GF-D8 (cell line): ENCODE measurements around the gene CDH4.

ENCODE experiments used
- DNase-seq: peaks from one replicate; lab custom pipeline; 2025; lab: John Stamatoyannopoulos, UW

The CDH4 gene

DNA sequence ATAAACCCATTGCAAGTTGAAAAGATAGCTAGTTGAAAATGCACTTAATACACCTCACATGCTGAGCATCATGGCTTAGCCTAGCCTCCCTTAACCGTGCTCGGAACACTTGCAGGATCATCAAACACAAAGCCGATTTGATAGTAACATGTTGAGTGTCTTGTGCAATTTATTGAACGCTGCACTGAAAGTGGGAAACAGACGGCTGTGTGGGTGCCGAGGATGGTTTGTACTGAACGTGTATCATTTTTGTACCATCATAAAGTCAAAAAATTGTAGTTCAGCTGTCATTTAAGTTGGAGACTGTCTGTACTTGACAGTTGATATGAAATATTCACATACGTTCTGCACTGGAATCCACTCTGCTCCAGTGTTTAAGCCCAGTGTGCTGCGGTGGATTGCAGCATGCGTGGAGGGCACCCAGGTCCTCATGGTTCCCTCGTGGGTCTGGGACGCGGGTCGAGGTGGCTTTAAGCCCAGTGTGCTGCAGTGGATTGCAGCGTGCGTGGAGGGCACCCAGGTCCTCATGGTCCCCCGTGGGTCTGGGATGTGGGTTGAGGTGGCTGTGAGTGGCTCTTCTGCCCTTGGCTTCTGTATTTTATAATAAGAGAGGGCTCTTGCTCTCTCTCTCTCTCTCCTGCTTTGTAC lies 77.0 kb downstream of the CDH4 start:
- no peak for DNase-seq

DNA sequence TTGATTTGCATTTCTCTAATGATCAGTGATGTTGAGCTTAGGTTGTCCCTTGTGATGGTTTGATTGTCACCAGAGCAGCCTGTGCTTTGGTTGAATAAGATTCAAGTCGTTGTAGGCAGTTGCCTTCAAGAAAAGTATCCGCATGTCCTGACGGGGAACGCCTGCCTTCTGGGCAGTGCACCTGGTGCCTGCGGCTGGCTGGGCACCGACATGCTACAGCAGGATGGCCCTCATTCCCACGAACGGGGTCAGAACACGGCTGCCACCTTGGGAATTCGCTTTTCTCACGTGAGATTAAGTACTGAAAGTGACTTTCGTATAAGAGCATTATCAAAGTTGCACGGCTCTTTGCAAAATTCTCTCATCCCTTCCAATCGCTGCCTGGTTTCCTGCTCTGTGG lies 78.4 kb downstream of the CDH4 start:
- no peak for DNase-seq

DNA sequence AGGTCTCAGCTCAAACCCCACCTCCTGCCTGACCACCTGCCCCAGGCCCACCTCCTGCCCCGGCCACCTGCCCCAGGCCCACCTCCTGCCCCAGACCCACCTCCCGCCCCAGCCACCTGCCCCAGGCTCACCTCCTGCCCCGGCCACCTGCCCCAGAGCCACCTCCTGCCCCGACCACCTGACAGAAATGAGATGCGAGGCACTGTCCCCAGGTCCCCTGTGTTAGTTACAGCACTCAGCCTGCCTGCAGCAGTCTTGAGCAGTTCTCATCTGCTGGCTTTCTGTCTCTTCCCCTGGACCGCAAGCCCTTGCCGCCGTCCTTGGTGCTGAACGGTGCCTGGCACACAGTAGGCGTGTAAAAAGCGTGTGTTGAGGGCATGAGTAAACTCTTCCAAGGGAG lies 79.5 kb downstream of the CDH4 start:
- DNase-seq: no peak

DNA sequence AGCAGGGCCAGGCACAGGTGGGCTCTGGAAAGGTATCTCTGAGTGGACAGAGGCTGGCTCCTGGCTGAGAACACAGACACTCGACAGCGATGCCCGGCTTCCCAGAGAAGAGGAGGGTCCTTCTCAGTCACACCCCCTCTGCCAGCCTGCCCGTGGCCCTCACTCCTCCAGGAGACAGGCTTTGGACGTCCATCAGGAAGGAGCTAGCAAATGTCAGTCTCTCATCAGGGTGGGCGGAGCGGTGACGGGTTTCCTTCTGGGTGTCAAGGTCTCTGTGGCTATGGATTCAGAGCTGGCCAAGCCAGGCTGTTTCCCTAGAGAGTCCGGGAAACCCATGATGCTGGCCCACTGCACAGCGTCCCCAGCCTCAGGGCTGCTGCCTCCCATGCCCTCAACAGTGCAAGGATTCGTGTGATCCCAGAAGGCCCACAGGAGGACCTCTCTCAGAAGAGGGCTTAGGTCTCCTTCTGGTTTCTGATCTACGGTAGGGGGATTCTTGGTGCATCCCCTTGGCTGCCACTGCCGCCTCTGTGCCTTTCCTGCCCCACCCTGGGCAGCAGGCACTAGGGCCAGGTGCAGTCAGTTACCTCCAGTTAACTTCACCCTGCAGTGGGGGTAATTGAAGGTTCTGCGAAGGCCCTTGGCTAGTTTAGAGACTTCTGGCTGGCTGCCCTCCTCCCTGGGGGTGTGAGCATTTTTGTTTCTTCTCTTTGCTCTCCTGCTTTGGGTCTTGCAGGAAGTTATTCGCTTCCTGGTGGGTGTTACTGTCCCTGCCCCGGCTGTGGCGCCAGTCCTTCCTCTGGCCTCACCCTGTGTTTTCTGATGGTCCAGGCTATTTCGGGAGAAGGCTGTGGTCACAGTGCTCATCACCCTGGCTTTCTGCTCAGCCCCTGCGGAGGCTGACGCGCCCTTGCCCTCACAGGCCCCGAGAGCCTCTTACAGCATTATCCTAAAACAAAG lies 80.2 kb downstream of the CDH4 start:
- DNase-seq: no peak

DNA sequence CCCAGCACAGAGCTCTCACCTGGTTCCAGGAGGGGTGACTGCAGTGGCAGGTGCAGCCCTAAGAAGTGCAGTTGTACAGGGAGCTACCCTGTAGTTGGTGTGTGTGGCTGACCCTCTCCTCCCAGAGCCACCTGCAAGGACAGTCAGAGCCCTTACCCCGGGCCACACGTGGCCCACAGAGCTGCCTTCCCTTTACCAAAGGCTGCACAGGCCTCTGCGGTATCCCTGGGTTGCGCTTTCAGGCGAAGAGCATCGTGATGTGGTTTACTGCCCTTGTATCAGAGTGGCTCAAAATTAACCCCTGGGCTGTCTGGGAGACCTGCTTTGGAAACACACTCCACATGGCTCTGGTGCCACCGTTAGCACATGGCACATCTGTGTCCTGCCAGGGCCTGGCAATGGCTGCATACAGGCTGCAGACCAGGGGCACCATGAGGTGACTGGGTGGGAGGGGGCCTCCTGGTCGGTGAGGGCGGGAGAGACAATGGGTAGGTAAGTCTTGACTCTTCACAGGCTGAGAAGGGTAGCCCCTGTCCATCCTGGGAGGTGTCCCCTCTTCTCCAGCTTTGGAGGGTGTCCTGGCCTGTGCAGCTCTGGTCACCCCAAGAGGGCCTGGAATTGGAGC lies 81.5 kb downstream of the CDH4 start:
- no peak for DNase-seq

DNA sequence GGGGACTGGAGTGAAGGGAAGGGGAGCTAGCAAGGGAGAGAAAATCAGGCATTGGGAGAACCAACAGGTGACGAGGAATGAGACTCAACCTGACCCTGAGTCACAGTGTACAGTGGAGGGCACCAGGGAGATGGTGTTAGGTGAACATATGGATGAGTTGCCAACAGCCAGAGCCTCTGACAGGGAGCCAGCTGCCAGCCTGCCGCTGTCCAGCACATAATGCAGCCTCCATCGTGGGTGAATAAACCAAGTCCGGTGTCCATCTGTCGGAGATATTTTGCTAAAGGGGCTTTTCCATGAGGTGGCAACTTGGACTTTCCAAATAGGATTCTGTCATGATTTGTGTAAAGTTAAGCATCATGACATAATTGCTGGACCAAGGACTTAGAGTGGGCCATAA lies 88.1 kb downstream of the CDH4 start:
- DNase-seq: no peak

DNA sequence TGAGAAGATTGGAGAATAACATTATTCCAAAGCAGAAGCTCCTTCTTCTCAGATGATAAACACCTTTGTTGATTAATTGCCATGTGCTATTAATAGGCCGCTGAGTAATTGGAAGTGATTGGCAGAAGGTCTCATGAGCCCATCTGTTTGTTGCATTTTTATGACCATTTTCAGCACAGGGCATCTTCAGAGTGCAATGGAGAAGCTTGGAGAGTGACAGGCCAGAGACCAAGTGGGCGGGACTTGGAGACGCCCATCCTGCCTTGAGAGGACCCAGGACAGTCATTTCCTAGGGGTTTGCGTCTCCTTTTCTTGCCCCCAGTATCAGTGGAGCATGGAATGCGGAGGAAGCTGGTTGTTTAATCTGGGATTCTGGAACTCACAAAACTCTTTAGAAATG lies 89.5 kb downstream of the CDH4 start:
- DNase-seq: no peak

DNA sequence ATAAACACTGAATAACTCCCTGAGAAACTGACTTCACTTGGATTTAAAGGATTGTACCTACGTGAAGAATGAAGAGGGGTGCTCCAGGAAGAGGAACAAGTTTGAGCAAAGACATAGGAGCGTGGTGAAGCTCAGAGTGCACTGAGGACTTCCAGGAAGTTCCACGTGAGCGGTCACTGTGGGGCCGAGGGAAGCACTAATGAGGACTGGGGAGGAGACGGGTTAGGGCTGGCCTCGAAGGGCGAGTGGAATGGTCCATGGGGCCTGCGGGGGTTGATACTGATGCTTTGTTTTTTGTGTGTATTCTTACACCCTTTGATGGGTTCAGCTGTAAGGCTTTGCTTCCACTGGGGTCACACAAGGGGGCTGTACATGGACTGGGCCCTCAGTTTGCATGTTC lies 91.9 kb downstream of the CDH4 start:
- DNase-seq: no peak

DNA sequence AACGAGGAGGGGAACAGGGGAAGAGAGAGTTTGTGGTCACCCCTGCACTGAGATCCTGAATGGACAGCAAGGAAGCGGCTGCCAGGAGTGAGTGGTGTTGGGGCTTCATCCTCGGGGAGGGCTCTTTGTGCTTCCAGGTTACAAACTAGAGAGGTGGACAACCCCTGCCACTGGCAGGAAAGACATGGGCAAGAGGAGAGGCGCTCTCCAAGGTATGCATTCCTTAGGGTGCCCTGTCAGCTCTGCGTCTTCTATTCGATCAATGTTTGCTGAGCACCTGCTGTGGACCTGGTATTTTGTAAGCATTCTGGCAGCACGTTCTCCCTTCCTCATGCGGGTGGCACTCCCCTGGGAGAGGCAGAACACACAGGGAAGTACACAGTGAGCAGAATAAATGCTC lies 93.6 kb downstream of the CDH4 start:
- no peak for DNase-seq

DNA sequence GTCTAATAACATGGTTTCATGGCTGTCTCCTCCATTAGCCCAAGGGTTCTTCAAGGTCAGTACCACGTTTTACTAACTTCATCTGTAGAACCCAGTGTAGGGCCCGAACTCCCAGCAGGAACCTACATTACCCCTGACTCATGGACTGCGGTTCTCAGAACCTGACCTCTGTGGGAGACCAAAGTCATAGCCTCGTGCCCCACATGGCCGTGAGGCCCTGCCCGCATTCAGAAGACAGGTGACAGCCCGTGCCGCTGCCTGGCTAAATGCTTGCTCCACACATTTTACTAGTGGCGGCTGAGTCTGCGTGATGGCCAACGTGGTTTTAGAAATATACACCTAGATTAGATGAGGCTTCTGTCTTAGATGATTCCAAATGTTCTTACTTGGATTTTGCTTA lies 94.9 kb downstream of the CDH4 start:
- DNase-seq: no peak

DNA sequence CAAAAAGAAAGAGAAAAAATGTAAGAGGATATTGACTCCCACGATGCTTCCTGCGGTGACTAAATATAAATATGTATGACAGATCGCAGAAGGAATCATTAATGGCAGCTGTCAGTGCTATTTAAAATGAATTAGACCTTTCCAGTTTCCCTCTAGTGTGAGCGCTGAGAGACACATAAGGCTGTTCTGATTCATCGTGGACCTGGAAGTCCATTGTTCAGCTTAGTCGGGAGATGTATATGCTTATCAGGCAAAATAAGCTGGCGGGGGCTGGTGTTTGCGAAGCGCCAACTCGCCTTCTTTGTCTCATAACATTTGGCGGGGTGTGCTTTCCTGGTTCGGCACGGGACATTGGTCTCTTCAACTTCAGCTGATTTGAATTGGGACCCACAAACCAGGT lies 95.4 kb downstream of the CDH4 start:
- DNase-seq: no peak

DNA sequence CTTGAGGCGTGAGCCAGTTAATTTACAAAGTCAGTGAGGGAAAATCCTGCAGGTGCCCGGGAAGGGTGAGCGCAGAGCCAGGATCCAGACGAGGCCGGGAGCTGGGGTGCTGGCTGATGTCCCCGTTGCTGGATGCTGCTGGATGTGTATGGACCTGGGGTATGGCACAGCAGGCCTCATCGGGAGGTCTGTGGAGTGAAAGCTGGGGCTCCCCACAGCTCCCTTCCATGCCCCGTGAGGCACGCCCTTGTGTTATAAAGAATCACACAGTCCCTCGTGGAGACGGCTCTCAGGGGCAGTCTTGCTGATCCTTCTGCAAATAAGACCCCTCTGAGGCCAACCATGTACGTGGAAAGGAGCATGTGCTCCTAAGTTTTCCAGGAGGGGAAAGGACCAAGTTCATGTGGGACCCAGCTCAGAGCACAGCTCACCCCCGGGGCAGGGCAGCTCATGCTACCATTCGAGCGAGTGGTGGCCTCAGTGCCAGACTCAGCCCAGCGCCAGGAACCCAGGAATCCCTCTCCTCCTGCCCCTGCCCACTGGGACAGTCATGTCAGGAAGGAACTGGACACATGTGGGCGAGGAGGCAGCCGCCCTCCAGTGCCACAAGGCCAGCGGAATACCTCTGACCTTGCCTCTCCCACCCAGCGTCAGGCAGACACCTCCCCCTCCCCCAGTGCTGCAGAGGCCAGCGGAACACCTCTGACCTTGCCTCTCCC lies 97.5 kb downstream of the CDH4 start:
- DNase-seq: no peak

DNA sequence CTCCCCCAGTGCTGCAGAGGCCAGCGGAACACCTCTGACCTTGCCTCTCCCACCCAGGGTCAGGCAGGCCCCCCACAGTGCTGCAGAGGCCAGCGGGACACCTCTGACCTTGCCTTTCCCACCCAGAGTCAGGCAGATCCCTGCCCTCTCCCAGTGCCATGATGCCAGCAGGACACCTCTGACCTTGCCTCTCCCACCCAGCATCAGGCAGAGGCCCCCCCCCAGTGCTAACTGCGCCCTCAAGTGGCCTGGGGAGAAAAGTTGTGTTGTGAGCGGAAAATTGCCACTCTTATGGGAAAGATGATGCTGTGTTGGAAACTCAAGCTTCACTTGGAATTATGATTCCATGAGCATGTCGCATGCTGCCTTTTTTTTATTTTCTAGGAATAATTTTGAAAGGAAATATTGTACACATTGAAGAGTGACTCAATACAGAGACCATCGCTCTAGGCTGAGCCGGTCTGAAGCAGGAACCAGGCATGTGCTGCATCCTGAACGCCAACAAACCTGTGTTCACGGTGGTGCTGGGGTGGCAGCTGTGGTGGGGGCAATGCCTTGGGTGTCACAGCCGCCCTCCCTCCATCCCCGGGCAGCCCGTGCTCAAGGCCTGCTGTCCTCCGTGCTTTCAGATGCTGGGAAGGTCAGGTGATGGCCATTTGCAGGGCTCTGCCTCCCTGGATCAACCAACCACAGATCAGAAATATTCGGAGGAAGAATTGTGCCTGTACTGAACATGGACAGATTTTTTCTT lies 98.6 kb downstream of the CDH4 start:
- no peak for DNase-seq

DNA sequence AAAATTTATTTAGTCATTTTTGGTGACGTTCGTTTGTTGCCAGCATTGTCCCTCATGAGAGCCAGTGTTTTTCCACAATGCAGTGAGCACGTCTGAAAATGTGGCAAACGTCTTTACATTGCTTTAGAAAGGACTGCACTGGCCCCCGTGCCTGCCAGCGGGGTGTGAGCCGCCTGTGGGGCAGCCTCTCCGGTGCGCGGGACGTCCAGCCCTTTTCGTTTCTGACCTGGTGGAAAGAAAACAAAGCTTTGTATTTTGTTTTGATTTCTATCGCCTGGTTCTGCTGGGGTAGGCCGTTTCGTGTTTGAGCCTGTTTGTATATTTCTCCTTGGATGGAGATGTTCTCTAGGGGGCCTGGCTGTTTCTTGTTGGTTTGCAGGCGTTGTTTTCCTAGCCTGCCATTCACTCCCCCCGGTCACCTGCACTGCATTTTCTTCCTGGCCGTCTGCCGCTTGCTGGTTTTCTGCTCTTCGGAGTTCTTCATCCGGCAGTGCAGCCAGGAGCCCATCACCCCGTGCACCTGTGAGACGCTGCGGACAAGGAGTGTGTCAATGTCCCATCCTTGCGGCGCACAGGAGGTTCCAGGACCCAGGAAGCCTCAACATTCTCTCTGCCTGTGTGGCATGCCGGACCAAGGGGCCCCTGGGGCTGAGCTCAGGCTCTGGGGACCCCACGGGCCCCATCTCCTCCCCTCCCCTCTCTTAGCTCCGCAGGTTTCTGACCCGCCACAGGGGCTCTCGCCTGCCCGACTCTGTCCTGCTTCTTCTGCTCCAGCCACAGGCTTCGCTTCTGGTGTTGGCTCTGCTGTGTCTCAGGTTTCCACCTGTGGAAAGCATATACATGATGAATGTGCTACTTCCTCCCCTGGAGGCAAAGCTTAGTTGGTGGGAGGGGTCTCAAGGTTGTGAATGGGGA lies 100.5 kb downstream of the CDH4 start:
- no peak for DNase-seq

DNA sequence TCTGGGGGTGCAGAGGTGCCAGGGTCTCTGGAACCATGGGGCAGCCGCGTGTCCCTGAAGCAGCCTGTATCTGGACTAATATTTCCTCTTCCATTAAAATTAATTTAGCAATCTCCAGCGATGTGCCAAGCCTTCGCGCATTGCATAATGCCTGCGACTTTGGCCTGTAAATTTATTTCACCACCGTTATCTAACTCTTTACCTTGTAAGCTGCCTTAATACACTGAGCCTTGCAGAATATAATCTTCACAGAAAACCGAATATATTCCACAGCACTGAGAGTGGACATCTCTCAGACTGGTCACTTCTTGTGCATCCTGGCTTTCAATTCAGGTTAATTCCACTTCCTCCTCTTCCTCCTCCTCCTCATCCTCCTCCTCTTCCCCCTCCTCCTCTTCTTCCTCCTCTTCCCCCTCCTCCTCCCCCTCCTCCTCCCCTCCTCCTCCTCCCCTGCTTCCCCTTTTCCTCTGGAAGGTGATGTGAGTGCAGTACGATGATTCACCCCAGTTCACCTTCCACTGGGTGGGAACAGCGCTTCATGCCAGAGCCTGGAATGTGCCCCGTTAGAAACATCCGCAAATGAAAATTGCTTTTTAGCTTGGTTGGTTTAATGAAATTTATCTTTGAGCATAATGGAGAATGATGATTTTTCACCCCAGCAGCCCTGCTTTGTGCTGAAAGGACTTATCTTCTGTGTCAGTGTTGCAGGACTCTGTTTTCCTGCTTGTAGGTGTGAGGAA lies 101.4 kb downstream of the CDH4 start:
- no peak for DNase-seq

DNA sequence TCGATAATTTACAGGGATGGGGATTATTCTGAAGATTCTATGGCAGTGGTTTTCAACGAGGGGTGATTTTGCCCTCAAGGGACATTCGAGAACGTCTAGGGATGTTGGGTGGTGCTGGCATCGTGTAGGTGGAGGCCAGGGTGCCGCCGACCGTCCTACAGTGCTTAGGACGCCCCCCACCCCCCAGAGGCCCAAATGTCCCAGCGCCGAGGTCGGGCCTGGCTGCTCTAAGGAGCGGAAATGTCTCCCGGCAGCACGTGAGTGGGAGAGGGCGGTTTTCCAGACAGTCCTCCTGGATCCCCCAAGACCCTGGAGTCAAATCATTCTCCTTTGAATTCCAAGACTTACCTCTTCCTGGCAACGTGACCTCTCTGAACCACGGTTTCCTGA lies 101.9 kb downstream of the CDH4 start:
- DNase-seq: no peak

DNA sequence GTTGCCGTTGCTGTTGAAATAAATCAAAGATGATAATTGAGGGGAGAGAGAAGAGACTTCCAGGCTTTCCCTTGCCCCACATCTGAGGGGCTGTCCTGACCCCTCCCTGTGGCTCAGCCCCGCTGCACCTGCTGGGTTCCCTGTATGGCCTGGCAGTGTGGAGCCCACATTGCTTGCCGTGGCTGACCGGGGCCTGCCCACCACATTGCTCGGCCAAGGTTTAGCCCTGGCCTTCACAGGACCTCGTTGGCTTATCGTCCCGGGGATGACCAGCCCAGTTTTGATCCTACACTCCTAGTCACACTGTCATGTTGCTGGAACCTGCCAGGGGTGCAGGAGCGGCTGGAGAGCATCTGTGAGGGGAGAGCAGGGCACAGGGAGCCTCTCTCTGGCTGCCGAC lies 102.4 kb downstream of the CDH4 start:
- no peak for DNase-seq

DNA sequence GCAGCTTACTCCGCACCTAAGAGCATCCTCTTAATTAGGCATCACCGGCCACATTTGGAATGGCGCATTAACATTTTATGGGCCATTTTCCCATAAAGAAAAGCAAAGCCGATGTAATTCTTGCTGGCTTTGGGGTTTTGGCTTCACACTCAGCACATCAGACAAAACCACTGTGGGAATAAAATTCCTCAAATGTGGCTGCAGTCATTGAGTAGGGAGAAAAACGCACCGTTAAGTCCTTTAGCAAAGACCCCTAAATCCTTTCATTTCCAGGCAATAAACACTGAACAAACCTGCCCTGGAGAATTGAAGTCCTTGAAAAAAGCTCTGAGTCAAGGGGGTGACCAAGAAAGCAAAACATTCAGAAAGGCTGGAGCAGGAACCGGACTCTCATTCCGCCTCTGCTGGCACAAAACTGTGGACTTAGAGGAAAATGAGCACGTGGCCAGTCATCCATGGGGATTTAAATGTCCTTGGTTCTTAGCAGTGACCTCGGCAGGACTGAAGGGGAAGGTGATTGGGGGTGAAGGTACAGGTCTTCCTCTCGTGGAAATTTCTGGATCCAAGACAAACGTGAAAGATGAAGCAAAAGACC lies 102.9 kb downstream of the CDH4 start:
- DNase-seq: no peak

DNA sequence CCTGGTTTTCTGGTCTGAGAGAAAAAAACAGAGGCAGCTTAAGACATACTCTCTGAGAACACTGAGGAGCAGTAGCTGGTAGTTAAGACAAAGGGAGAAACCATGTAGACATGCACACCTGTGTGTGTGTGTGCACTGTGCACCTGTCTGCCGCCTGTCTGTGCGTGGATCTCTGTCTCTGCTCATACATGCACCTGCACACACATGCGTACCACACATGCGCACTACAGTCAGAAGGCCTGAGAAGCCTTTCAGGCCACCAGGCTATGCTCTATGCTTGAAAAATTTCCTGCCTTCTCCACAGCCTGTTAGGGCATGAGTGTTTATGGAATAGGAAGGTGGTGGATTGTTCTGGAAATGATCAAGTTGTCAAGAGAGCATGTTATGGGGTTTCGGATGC lies 103.5 kb downstream of the CDH4 start:
- no peak for DNase-seq

DNA sequence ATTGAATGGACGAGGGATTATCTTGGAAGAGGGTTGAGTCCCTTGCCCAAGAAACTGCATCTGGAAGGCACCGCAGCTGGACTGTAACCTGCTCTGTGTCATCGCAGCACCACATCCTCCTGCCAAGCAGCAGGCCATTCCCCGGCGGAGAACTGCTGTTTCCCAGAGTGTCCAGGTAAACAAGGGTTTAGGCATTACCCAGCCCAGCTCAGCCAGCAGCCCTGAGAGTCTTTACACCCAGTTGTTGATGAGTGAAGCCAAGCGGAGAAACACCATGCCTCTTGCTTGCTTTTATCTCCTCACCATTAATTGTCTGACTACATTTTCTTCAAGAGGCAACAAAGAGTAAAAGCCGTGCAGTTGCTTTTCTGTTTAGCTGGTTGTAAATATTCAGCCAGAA lies 104.1 kb downstream of the CDH4 start:
- DNase-seq: no peak
